HG02623 (cell line): ENCODE measurements around the gene AQP4.

ENCODE experiments used
- ATAC-seq: cut with Tn5 transposase; IDR thresholded peaks from one replicate; pipeline ENCODE4 v1.9.1; 2021; ENCODE audit warnings: moderate library complexity; ENCODE audit not compliant: unreplicated experiment

The AQP4 gene

DNA sequence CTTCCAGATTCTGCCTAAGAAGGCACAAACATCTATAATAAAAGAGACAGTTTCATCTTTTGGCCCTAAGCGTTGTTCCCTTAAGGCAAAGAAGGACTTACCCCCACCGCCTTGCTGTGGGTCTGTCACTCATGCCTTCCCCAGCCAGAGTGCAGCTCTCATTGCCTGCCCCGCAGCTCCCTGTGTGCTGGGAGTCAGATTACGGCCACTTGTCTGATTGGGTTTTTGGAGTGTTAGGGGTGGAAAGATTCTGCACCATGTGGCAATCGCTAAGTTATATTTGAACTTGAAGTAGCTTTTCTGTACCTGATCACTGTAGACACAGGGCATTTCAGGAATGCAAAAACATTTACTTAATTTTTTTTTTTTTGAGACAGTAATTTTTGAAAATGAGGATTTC is at the start of gene AQP4:
AQP4 (minus strand) TSS at position 151 of the 400 bp plus-strand sequence; CDS start at position 133, 18 bp downstream.
- no peak for ATAC-seq

DNA sequence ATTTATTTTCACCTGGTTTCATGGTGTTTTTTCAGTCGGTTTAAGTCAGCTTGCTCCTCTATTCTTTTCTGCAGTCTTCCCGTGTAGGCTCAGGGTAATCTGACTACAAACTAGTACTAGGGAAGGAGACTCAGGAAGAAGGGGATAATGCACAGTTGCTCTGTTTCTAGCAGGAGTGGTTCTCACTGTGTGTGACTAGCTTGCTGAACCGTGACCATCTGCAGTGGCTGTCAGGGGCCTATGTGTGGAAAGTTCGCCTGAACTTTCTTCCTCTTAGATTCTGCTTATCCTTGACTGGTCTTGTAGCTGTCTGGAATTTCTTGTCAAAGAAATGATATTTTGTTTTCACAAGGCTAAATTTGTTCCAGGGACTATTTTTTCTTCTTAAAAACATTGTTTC is 46.3 kb upstream of the AQP4 start:
- no peak for ATAC-seq

GRCh38 chr18:26909599-26910290 is 44.2 kb upstream of the AQP4 start:
- no peak for ATAC-seq

- no peak for ATAC-seq
Measured at GRCh38 chr18:26908906-26909305, 43.4 kb upstream of the AQP4 start.

- no peak for ATAC-seq
Measured at GRCh38 chr18:26902291-26902690, 36.8 kb upstream of the AQP4 start.

- ATAC-seq, result no peak
Measured at GRCh38 chr18:26901020-26901419, 35.5 kb upstream of the AQP4 start.

DNA sequence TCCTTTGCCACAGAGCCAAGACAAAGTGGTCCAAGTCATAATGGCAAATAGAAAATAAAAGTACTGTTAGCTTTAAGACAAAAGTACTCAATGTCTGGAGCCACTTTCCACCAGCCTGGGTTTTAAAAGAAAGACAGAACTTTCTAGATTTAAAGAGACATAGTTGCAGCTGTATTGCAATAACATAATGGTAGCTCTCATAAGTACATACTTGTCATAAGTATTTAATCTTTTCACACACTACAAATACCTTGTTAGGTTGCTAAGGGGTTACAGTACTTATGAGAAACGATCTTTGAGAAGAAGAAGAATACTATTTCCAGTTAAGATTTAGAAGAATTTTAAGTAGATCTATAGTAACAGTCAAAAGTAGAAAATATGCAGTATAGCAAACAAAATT is 28.9 kb upstream of the AQP4 start:
- ATAC-seq, result no peak

DNA sequence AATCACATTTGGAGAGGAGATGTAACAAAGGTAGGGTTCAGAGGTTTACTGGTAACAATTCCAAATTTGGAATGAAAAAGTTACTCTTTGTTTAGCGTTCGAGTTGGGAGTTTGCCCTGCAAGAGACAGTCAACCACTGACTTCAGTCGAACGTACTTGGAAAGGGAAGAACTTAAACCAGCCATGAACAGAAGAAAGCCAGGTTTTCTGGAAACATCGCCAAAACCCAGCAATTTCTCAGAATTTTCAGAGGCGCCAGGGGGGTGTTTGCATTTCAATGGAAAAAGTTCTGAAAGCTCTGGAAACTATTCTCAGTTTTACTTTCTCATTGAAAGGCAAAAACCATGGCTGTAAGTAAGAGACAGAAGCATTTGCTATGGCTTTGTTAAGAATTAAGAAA is 28.5 kb upstream of the AQP4 start:
- no peak for ATAC-seq

- no peak for ATAC-seq
Measured at GRCh38 chr18:26888259-26888658, 22.8 kb upstream of the AQP4 start.

DNA sequence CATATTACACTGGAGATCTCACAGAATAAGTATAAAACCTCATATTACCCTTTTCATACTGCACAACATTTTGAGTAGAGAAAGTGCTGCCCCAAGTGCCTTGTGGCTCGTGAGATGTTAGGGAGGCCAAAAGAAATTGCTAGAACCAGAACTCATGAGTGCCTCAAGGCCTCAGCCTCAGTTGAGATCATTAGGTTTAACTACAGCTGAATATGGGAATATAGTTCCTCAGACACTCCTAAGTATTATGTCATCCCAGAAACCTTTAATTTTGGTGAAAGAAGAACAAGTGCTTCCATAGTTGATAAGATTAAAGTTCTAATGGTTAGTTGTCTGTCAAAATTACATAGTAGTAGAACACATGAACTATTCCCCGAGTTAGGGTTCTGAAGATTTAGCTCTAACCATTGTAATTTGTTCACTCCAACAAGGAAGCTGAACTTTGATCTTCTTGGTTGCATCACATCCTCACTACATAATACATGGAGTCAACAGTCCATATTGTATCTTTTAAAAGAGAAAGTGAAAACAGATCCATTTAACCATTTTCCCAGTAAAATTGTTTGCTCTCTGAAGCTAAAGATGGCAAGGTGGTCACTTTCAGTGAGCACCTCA is 9.6 kb upstream of the AQP4 start:
- ATAC-seq, result no peak

GRCh38 chr18:26874283-26874682 is 8.8 kb upstream of the AQP4 start:
- ATAC-seq, result no peak

DNA sequence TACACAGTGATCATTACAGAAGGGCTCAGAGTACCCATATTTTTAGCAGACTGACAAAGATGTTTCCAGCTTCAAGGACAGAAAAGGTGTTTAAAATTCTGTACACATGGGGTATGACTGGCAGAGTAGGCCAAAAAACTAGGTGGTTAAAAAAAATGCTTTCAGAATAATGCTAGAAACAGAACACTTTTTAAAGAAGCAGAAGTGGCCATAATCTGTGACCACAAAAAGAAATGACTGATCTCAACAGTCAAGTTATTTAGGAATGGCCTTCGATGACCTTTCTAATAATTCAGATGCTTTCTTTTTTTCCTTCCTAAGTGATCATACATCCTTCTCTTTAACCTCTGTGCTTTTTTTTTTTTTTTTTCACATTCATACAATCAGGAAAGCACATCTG is 4.1 kb upstream of the AQP4 start:
- ATAC-seq, result no peak

DNA sequence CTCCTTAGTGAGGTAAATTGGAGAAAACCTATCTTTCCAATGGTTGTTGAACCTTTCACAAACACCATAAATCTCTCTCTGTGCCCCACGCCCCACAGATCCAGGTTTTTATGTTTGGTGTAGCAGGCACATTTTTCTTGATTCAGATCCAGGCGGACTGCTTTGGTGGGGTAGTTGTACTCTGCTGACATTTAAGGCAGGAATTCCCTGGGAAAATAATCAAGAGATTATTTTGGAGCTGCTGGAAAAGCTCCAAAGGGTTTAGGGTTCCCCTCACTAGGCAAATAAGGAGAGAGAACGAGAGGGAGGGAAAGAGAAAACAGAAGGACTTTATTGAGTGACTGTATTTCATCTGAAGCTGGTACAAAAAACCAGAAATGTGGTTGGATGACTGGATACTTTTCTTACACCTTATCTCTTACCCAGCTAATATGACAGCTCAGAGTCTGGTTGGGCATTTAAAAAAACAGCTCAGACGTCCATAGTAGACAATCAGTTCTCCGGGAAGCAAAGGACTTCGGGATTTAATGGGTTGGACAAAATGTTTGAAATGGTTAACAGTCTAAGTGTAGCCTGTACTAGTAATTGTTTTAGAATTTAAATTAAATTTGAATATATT is 3.6 kb upstream of the AQP4 start:
- ATAC-seq, result no peak

GRCh38 chr18:26867471-26867870 is 2.0 kb upstream of the AQP4 start:
- no peak for ATAC-seq

DNA sequence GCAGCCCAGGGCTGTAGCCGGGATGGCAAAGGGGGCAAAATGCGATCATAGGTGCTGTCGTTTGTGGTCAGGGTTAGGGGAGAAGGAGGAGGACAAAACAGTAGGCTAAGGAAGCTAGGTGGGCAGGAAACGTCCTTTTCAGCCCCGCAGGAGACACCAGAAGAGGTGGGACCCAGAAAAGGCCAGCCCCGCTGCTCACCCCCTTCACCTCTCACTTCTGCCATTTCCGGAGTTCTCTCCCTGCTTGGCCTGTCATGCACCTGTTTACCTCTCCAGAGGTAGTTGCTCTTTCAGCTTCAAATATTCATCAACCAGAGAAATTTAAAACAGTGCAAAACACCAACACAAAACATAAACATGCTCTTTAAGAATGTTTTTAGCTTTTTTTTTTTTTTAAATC is 849 bp downstream of the AQP4 start:
- no peak for ATAC-seq

- ATAC-seq, result no peak
Measured at GRCh38 chr18:26863921-26864497, 1.5 kb downstream of the AQP4 start.

DNA sequence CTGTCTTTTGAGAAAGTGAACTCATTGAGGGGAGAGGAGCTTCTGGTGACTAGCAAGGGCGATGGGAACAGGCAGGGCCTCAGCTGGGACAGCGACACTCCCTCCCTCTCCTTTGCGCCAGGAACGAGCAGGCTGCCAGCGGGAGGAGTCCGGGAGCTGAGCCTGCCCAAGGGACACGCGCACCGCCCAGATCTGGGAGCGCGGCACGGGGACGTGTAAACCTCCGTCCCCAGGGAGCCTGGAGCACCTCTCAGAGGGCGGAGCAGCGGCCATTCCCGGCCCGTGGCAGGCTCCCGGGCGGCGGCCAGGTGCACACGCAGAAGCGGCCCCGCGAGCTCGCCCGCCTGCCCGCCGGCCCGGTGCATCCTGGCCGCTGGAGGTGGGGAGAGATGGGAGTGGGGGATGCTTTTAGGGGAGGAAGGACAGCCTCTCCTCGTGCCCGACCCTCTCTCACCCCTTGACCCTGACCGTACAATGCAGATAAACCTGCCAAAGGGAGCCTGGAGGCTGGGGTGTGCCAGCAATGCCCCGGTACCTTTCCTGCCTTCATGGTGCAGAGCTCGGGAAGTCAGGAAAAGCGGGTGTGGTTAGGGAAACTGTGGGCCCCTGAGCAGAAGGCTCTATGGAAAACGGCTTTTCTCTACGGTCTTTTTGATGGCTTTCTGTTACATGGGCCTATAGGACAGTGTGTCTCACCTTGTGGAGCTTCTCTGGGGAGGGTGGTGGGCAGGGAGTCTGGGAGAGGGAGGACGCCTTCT is 2.2 kb downstream of the AQP4 start:
- no peak for ATAC-seq

DNA sequence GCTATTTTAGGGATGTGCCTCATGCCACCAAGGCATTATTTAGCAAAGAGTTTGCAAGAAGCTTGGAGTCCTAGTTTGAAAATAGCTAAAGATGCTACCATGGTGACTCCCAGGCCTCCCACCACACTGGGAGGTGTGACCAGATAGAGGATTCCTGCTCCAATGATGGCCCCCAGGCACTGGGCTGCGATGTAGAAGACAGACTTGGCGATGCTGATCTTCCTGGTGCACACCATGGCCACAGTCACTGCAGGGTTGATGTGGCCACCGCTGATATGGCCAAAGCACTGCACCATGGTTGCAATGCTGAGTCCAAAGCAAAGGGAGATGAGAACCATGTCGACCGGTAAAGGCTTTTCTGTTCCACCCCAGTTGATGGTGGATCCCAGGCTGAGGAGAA is 3.4 kb downstream of the AQP4 start:
- ATAC-seq, result no peak

- no peak for ATAC-seq
Measured at GRCh38 chr18:26854292-26854881, 11.1 kb downstream of the AQP4 start.

DNA sequence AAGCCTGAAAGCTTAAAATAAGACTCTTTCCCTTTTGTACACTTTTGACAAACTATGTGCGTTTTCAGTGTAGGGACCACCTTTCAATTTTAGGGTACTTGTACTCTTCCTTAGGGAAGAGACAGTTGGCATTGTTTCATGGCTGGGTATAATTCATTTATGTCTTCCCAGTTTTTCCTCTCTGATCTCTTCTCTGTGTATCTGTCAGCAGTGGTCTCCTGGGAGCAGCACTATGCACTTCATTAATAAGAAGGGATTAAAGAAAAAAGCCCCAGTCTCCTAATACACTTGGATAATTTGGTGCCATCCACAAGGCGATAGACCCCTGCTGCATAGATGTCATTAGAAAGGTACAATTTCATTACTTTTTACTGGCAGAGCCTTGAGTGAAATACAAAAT is 12.1 kb downstream of the AQP4 start:
- no peak for ATAC-seq

DNA sequence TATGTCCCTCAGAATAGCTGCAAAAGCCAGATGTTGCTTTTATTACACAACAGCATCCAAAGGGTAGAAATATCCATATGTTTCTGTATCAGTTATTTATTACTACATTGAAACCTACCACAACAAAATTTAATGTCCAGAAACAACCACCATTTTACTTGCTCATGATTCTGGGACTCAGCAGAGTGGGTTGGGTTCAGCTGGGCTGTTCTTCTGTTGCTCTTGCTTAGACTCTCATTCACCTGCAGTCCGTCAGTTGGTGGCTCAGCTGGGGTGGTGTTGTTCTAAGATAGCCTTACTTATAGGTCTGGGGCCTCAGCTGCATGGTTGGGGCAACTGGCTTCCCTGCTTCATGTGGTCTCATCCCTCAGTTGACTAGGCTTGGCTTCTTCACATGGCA is 21.7 kb downstream of the AQP4 start:
- ATAC-seq, result no peak
